ENCODE data around the gene GPR15LG.

The GPR15LG gene

DNA sequence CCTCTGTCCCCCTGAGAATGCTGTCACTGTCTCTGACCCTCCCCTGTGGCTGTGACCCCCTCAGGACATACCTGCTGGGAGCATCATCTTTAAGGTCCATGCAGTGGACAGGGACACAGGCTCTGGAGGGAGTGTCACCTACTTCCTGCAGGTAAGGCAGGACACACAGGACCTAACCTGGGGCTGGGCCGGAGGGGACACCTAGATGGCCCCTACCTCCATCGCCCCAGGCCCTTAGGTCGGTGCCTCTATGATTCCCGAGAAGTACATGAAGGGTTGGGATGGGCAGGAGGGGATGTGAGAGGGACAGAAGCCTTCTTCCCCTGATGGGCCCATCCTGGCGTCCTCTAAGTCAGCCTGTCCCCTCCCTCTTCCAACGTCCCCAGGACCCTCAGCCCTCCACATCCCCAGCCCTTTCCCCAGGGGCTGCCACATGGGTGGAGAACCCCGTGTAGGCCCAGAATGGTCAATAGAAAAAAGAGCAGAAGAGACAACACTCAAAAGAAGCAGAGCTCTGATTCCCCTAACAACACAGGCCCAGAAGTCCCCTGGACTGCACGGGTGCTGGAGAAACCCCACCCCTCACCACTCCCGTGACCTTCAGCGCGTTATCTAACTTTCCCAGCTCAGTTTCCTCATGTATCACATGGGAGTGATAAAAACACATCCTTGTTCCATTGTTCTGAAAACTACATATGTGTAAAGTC is 27.1 kb downstream of the GPR15LG start:
- 91 to 93% methylated on average over 11 of the region's 11 CpGs for WGBS, 2 experiments
- no peaks in the 10 kb centered on the region for H3K36me3 ChIP-seq (ENCODE audit: control insufficient read depth, insufficient read depth, low read length)
- peaks cover 5% of the 10 kb centered on the region for H3K4me1 ChIP-seq (ENCODE audit: control insufficient read depth, insufficient read depth, low read length)
- H3K4me3 ChIP-seq (ENCODE audit: insufficient read depth, low read depth, low read length), result no peak overlapping the region
- no peak overlapping the region for H3K27ac ChIP-seq (ENCODE audit: insufficient read depth, low read depth, low read length, poor library complexity, severe bottlenecking)
- H3K9me3 ChIP-seq (ENCODE audit: control insufficient read depth, low read length), result no peaks in the 10 kb centered on the region
- peaks cover 33% of the 10 kb centered on the region for H3K27me3 ChIP-seq (ENCODE audit: control insufficient read depth, insufficient read depth, low read length, poor library complexity, severe bottlenecking)

DNA sequence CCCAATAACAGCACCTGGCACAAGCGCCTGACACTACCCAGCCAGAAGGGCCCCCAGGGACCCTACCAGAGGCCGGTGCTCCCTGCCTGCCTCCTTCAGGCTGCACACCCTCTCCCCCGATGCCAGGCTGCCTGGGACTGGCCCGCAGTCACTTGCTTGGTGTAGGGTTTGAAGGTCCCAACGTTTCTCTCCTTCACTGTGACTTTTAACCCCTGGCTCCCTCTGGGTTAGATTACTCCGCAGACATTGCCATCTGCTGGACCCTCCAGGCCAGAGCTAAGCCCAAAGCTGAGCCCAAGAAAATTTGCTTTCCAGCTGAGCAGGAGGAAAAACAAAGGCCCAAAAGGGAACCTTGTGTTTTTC is 27.6 kb downstream of the GPR15LG start:
- WGBS, 2 experiments, result 63 to 68% methylated on average over 6 of the region's 6 CpGs
- Histone ChIP-seq H3K4me3 (ENCODE audit: insufficient read depth, low read depth, low read length) (no peak overlapping the region), H3K9me3 (ENCODE audit: control insufficient read depth, low read length) (no peaks in the 10 kb centered on the region), H3K27ac (ENCODE audit: insufficient read depth, low read depth, low read length, poor library complexity, severe bottlenecking) (no peak overlapping the region), H3K4me1 (ENCODE audit: control insufficient read depth, insufficient read depth, low read length) (peaks cover 5% of the 10 kb centered on the region), H3K36me3 (ENCODE audit: control insufficient read depth, insufficient read depth, low read length) (no peaks in the 10 kb centered on the region), H3K27me3 (ENCODE audit: control insufficient read depth, insufficient read depth, low read length, poor library complexity, severe bottlenecking) (peaks cover 28% of the 10 kb centered on the region)

DNA sequence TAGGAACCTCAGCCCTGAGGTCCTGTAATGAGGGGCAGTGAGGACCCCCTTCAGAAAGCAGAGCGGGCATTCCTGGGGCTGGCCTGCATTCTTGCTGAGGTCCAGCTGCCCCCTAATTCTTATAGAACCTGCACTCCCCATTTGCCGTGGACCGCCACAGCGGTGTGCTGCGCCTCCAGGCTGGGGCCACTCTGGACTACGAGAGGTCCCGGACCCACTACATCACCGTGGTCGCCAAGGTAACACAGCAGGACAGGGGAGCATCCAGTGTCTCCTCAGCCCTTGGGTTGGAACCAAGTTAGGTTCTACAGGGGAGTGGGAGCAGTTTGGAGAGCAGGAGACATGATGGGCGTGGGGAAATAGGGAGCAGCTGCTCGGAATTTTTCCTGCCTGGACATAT is 28.1 kb downstream of the GPR15LG start:
- no peak overlapping the region for H3K4me3 ChIP-seq (ENCODE audit: insufficient read depth, low read depth, low read length)
- WGBS, 2 experiments, result 94 to 96% methylated on average over 11 of the region's 11 CpGs

DNA sequence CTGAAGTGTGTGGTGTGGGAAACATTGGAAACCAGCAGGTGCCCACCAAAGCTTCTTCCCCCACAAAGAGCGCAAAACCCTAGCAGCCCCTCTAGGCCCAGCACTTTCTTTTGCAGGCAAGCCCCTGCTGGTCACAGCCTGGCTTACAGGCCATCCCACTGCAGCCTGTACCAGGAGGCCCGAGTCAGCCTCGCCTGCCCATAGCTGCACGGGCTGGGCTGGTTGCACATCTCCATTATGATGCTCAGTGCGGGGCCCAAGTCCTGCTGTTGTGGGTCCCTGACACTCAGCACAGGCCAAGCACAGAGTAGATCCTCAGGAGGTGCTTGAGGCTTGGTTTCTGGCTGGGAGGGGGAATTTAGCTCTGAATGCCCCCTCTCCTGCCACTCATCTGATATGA is 28.7 kb downstream of the GPR15LG start:
- Histone ChIP-seq H3K9me3 (ENCODE audit: control insufficient read depth, low read length) (no peaks in the 10 kb centered on the region), H3K36me3 (ENCODE audit: control insufficient read depth, insufficient read depth, low read length) (no peaks in the 10 kb centered on the region)
- 85 to 89% methylated on average over 5 of the region's 5 CpGs for WGBS, 2 experiments

More for the DNA sequence above, 28.1 kb downstream of the GPR15LG start:
- H3K27me3 ChIP-seq (ENCODE audit: control insufficient read depth, insufficient read depth, low read length, poor library complexity, severe bottlenecking), result peaks cover 23% of the 10 kb centered on the region
- H3K36me3 ChIP-seq (ENCODE audit: control insufficient read depth, insufficient read depth, low read length), result no peaks in the 10 kb centered on the region
- no peak overlapping the region for H3K27ac ChIP-seq (ENCODE audit: insufficient read depth, low read depth, low read length, poor library complexity, severe bottlenecking)
- H3K4me1 ChIP-seq (ENCODE audit: control insufficient read depth, insufficient read depth, low read length), result peaks cover 5% of the 10 kb centered on the region
- H3K9me3 ChIP-seq (ENCODE audit: control insufficient read depth, low read length), result no peaks in the 10 kb centered on the region

DNA sequence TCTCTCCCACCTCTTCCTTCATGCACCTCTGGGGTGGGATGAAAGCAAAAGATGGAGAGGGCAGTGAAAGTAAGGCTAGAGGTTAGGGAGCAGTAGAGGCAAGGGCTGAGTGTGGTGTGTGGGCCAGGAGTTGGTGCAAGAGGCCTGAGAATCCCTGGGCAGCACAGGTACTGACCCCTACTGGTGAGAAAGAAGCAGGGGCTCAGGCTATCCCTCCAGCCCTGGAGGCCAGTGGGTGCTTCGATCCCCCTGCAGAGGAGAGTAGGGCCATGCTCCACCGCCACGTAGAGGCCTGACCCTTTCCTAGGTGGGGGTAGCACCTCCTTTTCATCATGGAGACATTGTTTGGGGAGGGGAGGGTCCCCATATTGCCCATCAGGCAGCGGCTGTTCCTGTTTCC is 30.5 kb downstream of the GPR15LG start:
- Histone ChIP-seq H3K36me3 (ENCODE audit: control insufficient read depth, insufficient read depth, low read length) (no peaks in the 10 kb centered on the region), H3K4me1 (ENCODE audit: control insufficient read depth, insufficient read depth, low read length) (peaks cover 5% of the 10 kb centered on the region), H3K4me3 (ENCODE audit: insufficient read depth, low read depth, low read length) (no peak overlapping the region), H3K27ac (ENCODE audit: insufficient read depth, low read depth, low read length, poor library complexity, severe bottlenecking) (no peak overlapping the region), H3K9me3 (ENCODE audit: control insufficient read depth, low read length) (no peaks in the 10 kb centered on the region), H3K27me3 (ENCODE audit: control insufficient read depth, insufficient read depth, low read length, poor library complexity, severe bottlenecking) (no peaks in the 10 kb centered on the region)
- 84 to 85% methylated on average over 4 of the region's 4 CpGs for WGBS, 2 experiments

More for the DNA sequence above, 28.7 kb downstream of the GPR15LG start:
- peaks cover 17% of the 10 kb centered on the region for H3K27me3 ChIP-seq (ENCODE audit: control insufficient read depth, insufficient read depth, low read length, poor library complexity, severe bottlenecking)
- peaks cover 5% of the 10 kb centered on the region for H3K4me1 ChIP-seq (ENCODE audit: control insufficient read depth, insufficient read depth, low read length)
- no peak overlapping the region for H3K4me3 ChIP-seq (ENCODE audit: insufficient read depth, low read depth, low read length)
- no peak overlapping the region for H3K27ac ChIP-seq (ENCODE audit: insufficient read depth, low read depth, low read length, poor library complexity, severe bottlenecking)

DNA sequence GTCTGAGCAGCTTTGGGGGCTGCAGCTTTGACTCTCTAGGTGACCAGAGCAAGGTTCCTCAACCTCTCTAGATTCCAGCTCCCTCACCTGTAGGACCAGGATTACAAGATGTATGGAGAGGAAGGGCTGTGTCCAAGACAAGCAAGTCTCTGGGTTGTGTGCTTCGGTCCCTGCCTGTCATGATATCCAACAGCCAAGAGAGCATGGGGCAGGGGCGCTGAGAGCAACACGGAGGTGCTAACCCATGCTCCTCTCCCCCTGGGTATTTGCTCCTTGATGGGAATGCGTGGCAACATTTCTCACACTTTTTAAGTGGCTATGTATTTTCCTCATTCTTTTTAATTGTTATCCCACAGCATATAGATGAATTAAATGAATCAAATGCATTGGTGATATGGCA is 31.0 kb downstream of the GPR15LG start:
- Histone ChIP-seq H3K27ac (ENCODE audit: insufficient read depth, low read depth, low read length, poor library complexity, severe bottlenecking) (no peak overlapping the region), H3K9me3 (ENCODE audit: control insufficient read depth, low read length) (no peaks in the 10 kb centered on the region), H3K4me1 (ENCODE audit: control insufficient read depth, insufficient read depth, low read length) (peaks cover 5% of the 10 kb centered on the region), H3K36me3 (ENCODE audit: control insufficient read depth, insufficient read depth, low read length) (no peaks in the 10 kb centered on the region), H3K27me3 (ENCODE audit: control insufficient read depth, insufficient read depth, low read length, poor library complexity, severe bottlenecking) (no peaks in the 10 kb centered on the region), H3K4me3 (ENCODE audit: insufficient read depth, low read depth, low read length) (no peak overlapping the region)
- WGBS, 2 experiments, result 95% methylated on average over 4 of the region's 4 CpGs

DNA sequence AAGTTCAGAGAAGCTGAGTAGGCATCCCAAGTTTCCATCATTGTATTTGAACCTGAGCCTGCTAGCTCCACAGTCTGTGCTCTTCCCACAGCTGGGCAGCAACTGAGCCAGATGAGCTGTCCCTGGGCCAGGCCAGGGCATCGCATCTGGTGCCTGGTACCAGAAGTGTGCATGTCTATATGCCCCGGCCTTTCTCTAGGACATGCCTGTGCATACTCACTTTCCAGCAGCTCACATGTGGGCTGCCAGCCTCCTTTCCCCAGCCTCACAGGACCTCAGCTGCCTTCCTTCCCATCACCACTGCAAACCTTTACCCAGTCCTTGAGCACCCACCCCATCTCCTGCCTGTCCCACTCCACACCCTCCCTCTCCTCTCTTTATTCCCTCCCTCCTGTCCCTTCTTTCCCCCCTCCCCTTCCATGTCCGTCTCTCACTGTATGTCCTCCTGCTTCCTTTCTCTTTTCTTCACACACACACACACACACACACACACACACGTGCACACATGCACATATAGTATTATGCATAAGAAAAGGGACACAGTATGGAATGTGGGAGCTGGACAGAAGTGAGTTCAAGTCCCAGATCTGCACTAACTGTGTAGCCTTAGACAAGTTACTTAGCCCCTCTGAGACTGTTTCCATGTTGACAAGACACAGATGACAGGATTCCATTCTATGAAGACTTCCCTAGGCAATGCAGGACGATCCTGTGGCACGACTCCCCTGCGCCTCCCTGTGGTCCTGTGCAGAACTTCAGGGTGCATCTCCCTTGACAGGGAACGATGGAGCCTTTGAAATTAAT is 31.6 kb downstream of the GPR15LG start:
- Histone ChIP-seq H3K27me3 (ENCODE audit: control insufficient read depth, insufficient read depth, low read length, poor library complexity, severe bottlenecking) (no peaks in the 10 kb centered on the region), H3K4me1 (ENCODE audit: control insufficient read depth, insufficient read depth, low read length) (peaks cover 5% of the 10 kb centered on the region), H3K36me3 (ENCODE audit: control insufficient read depth, insufficient read depth, low read length) (no peaks in the 10 kb centered on the region), H3K9me3 (ENCODE audit: control insufficient read depth, low read length) (no peaks in the 10 kb centered on the region), H3K4me3 (ENCODE audit: insufficient read depth, low read depth, low read length) (no peak overlapping the region), H3K27ac (ENCODE audit: insufficient read depth, low read depth, low read length, poor library complexity, severe bottlenecking) (no peak overlapping the region)
- WGBS, 2 experiments, result 32 to 33% methylated on average over 7 to 8 of the region's 8 CpGs

DNA sequence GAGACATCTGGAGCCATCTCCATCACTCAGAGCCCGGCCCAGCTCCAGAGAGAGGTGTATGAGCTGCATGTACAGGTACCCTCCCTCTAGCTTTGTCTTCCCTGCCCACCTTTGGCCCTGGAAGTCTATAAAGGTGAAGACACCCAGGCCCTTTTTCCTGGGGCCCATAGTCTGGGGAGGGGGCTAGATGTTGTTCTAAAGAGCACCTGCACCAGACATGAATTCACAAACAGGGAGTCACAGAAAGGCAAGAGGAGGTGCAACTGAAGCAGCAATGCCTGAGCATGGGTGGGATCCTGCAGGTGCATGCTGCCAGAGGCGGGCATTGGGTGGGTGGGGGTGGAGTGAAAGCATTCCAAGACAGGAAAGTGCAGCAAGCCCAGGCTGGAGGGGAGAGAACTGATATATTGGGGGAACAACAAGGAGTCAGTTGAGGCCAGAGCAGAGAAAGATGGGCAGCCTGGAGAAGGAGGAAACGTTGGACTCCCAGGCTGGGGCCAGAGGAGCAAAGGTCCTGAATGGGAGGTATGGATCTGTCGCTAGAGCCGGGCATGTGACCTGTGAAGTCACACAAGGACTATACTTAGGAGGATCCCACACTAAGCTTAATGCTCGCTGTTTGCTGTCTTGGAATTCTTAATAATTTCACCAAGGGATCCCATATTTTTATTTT is 32.4 kb downstream of the GPR15LG start:
- Histone ChIP-seq H3K9me3 (ENCODE audit: control insufficient read depth, low read length) (no peaks in the 10 kb centered on the region), H3K27ac (ENCODE audit: insufficient read depth, low read depth, low read length, poor library complexity, severe bottlenecking) (no peak overlapping the region), H3K36me3 (ENCODE audit: control insufficient read depth, insufficient read depth, low read length) (no peaks in the 10 kb centered on the region), H3K4me3 (ENCODE audit: insufficient read depth, low read depth, low read length) (no peak overlapping the region), H3K27me3 (ENCODE audit: control insufficient read depth, insufficient read depth, low read length, poor library complexity, severe bottlenecking) (no peaks in the 10 kb centered on the region), H3K4me1 (ENCODE audit: control insufficient read depth, insufficient read depth, low read length) (peaks cover 5% of the 10 kb centered on the region)
- WGBS, 2 experiments, result 73 to 76% methylated on average over 6 of the region's 6 CpGs

DNA sequence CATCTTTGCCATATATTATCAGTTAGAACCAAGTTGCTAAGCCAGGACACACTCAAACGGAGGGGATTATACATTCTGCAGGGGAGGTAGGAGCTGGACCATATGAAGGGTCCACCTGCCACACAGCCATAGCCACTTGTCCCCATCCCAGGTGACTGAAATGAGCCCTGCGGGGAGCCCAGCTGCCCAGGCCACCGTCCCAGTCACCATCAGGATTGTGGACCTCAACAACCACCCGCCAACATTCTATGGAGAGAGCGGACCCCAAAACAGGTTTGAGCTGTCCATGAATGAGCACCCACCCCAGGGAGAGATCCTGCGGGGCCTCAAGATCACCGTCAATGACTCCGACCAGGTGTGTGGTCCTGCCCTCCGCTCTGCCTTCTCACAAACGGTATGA is 34.4 kb downstream of the GPR15LG start:
- Histone ChIP-seq H3K27me3 (ENCODE audit: control insufficient read depth, insufficient read depth, low read length, poor library complexity, severe bottlenecking) (no peaks in the 10 kb centered on the region), H3K27ac (ENCODE audit: insufficient read depth, low read depth, low read length, poor library complexity, severe bottlenecking) (no peak overlapping the region), H3K9me3 (ENCODE audit: control insufficient read depth, low read length) (no peaks in the 10 kb centered on the region), H3K4me3 (ENCODE audit: insufficient read depth, low read depth, low read length) (no peak overlapping the region), H3K4me1 (ENCODE audit: control insufficient read depth, insufficient read depth, low read length) (no peaks in the 10 kb centered on the region), H3K36me3 (ENCODE audit: control insufficient read depth, insufficient read depth, low read length) (no peaks in the 10 kb centered on the region)
- 89 to 93% methylated on average over 10 of the region's 10 CpGs for WGBS, 2 experiments

DNA sequence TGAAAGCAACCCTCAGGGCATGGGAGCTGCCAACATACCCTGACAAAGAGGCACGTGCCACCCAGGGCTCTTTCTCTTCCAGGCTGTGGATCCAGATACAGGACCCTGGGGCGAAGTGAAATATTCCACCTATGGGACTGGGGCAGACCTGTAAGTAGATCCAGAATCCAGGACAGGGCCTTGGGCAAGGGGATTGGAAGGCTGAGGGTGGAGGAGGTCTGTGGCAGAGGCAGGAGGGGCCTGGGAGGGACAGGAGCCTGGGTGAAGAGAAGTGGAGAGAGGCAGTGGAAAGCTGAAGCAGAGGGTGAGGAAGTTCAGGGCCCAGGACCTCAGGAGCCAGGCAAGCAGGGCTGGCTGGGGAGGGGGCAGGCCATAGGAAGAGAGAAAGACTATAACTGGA is 38.0 kb downstream of the GPR15LG start:
- no peaks in the 10 kb centered on the region for H3K36me3 ChIP-seq (ENCODE audit: control insufficient read depth, insufficient read depth, low read length)
- WGBS, 2 experiments, result 86 to 88% methylated on average over 2 of the region's 2 CpGs
- H3K4me3 ChIP-seq (ENCODE audit: insufficient read depth, low read depth, low read length), result no peak overlapping the region
- H3K27ac ChIP-seq (ENCODE audit: insufficient read depth, low read depth, low read length, poor library complexity, severe bottlenecking), result no peak overlapping the region
- H3K4me1 ChIP-seq (ENCODE audit: control insufficient read depth, insufficient read depth, low read length), result no peaks in the 10 kb centered on the region
- no peaks in the 10 kb centered on the region for H3K9me3 ChIP-seq (ENCODE audit: control insufficient read depth, low read length)
- no peaks in the 10 kb centered on the region for H3K27me3 ChIP-seq (ENCODE audit: control insufficient read depth, insufficient read depth, low read length, poor library complexity, severe bottlenecking)

Data from ectodermal cell (in vitro differentiated cells).